ENCODE results near the gene CDH4.

- no peak for TF ChIP-seq CTCF (conservative IDR thresholded peaks at IDR 0.05; ENCODE audit: low read length)
- no peak for TF ChIP-seq EZH2phosphoT487 (IDR thresholded peaks at IDR 0.05; ENCODE audit: borderline replicate concordance, low read depth, low read length)
Measured at GRCh38 chr20:61978491-61978890, 726.4 kb downstream of the CDH4 start.

All from OCI-LY7 (cell line).